Adrenal gland (tissue), 12 donors: ENCODE measurements around the gene TLR6. TPM values are rescaled to one million over a fixed set of nuclear protein-coding genes. Genes with fewer than 3 reads are reported as not detected.

Experiments
- DNase-seq, 7 donors: peaks; one replicate each; pipeline ENCODE4 v3.0.0-alpha.2; 2019 to 2020
- H3K27ac ChIP-seq, 5 donors: fragments of 200-600 bp; sonication (generic) in 4 of 5; 1 replicate in 3 of 5; 2 replicates in 2 of 5; pipeline versions ENCODE4 v1.5.1 to v1.8.0; 2016 to 2020; ENCODE audit warnings: mild to moderate bottlenecking in 1 of 5
- H3K27me3 ChIP-seq: fragments of 200-600 bp; 2 replicates; pipeline ENCODE4 v1.8.0; 2021
- H3K36me3 ChIP-seq, 2 donors: fragments of 200-600 bp; replicated peaks in 1 of 2; 1 replicate in 1 of 2; 2 replicates in 1 of 2; pipeline versions ENCODE4 v1.5.1 to v1.8.0; 2018 to 2022
- H3K4me1 ChIP-seq, 2 donors: fragments of 200-600 bp; replicated peaks in 1 of 2; 1 replicate in 1 of 2; 2 replicates in 1 of 2; pipeline versions ENCODE4 v1.5.1 to v1.8.0; 2018 to 2021
- H3K4me3 ChIP-seq, 4 donors: fragments of 200-600 bp; sonication (generic) in 3 of 4; one replicate each; pipeline ENCODE4 v1.5.1; 2016 to 2018
- H3K9me3 ChIP-seq, 3 donors: fragments of 200-600 bp; sonication (generic) in 1 of 3; replicated peaks in 1 of 3; 1 replicate in 2 of 3; 2 replicates in 1 of 3; pipeline versions ENCODE4 v1.5.1 to v1.8.0; 2016 to 2021
- CTCF ChIP-seq, 6 experiments: fragments of 450-650 bp in 4 of 6; fragments of 200-600 bp in 2 of 6; sonication (generic) in 1 of 6; IDR thresholded peaks; 1 replicate in 5 of 6; 2 replicates in 1 of 6; pipeline versions ENCODE4 v1.5.1 to v1.8.0; 2016 to 2021; ENCODE audit warnings: antibody characterized with exemption in 6 of 6, mild to moderate bottlenecking in 2 of 6, moderate library complexity in 1 of 6
- POLR2A ChIP-seq, 2 donors: fragments of 450-650 bp; IDR thresholded peaks; one replicate each; pipeline ENCODE4 v1.6.1; 2017; ENCODE audit warnings: antibody characterized with exemption in 2 of 2, mild to moderate bottlenecking in 2 of 2, moderate library complexity in 1 of 2
- WGBS, 4 donors: extraction: QIAGEN DNeasy Blood & Tissue Kit in 2 of 4; methylation state at CpG; one replicate each; pipeline versions ENCODE4 v1.1.5 to v1.1.7; 2013 to 2017; 5-methylcytosine and 5-hydroxymethylcytosine counted together
- intact Hi-C, 2 donors: fragments of 100-400 bp; cut with DNase I; formaldehyde crosslinking; loops; one replicate each; pipeline versions ENCODE4 v1.14.1 to v1.15.0; 2022 to 2023
- polyA plus RNA-seq, 3 donors: library from polyadenylated mRNA; stranded (reverse); fragments of 200-250 nt in 2 of 3; fragments of 350-450 nt in 1 of 3; fragmentation: Illumina TruSeq in 1 of 3; extraction: RNeasy Lipid Tissue Mini Kit (QIAGEN cat#74804) in 1 of 3; gene quantifications; one replicate each; pipeline ENCODE4 v1.2.3, GENCODE V29; 2013 to 2014
- total RNA-seq, 9 donors: library from RNA; depleted of rRNA in 4 of 9; stranded (reverse); fragments of >200 nt in 4 of 9; fragments of 120-200 nt in 1 of 9; fragmentation: NEBNext Ultra II Directional in 1 of 9; extraction: Animal tissue kit (Norgen Biotek cat#: 25700) in 1 of 9; gene quantifications; one replicate each; pipeline versions ENCODE4 v1.1.0 to v1.2.4, GENCODE V29; 2013 to 2023
- donor health status: healthy with polysubstance abuse.
- donor health status: Bipolar disorder and iron deficiency.
- donor health status: DM: yes; HTN: yes; CAD: no.
- donor health status: DM: no; HTN: no; CAD: no.
- donor health status: DM: no; HTN: no; CAD: no.
- donor health status: DM: yes; HTN: yes; CAD: no.

TLR6 gene
- total and polyA plus RNA-seq, 12 donors, result 0.80 to 14.4 (median 5.4) TPM

GRCh38 chr4:38785901-38786402 lies 70.7 kb downstream of the TLR6 start:
- peak in 4 of 7 donors; percentile 37 to 60 (median 46) for DNase-seq
- intact Hi-C loops, result no loop called here
- peak overlapping the region in 1 of 5 donors; percentile 70 for H3K27ac ChIP-seq
- TF ChIP-seq CTCF (IDR thresholded peaks at IDR 0.05) (no peak), POLR2A (IDR thresholded peaks at IDR 0.05) (no peak)
- WGBS, 4 donors, result 80 to 89% (median 86%) methylated on average over 8 of the region's 8 CpGs
- no peaks in the 10 kb centered on the region for H3K9me3 ChIP-seq
- H3K4me1 ChIP-seq, result peaks cover 0 to 6% of the 10 kb centered on the region in 2 donors
- no peaks in the 10 kb centered on the region for H3K27me3 ChIP-seq
- no peak overlapping the region for H3K4me3 ChIP-seq
- no peaks in the 10 kb centered on the region for H3K36me3 ChIP-seq

GRCh38 chr4:38785041-38785790 lies 71.4 kb downstream of the TLR6 start:
- H3K36me3 ChIP-seq, result no peaks in the 10 kb centered on the region
- H3K27ac ChIP-seq, result peak overlapping the region in 1 of 5 donors; percentile 70
- H3K4me1 ChIP-seq, result peaks cover 0 to 6% of the 10 kb centered on the region in 2 donors
- DNase-seq, result no peak
- TF ChIP-seq CTCF (IDR thresholded peaks at IDR 0.05), result no peak
- TF ChIP-seq POLR2A (IDR thresholded peaks at IDR 0.05), result no peak
- no peaks in the 10 kb centered on the region for H3K27me3 ChIP-seq
- no peak overlapping the region for H3K4me3 ChIP-seq
- intact Hi-C loops, result no loop called here
- WGBS, 4 donors, result 59 to 70% (median 63%) methylated on average over 6 of the region's 6 CpGs
- H3K9me3 ChIP-seq, result no peaks in the 10 kb centered on the region

- TF ChIP-seq CTCF (IDR thresholded peaks at IDR 0.05), result no peak
- TF ChIP-seq POLR2A (IDR thresholded peaks at IDR 0.05), result no peak
- Histone ChIP-seq H3K27ac (no peak overlapping the region), H3K4me3 (no peak overlapping the region), H3K27me3 (no peaks in the 10 kb centered on the region), H3K4me1 (peaks cover 0 to 6% of the 10 kb centered on the region in 2 donors), H3K36me3 (no peaks in the 10 kb centered on the region), H3K9me3 (no peaks in the 10 kb centered on the region)
- WGBS, 4 donors, result 82 to 94% (median 90%) methylated on average over 4 of the region's 4 CpGs
- no peak for DNase-seq
- intact Hi-C loops, result no loop called here
Measured at GRCh38 chr4:38784141-38784540, 72.5 kb downstream of the TLR6 start.

GRCh38 chr4:38783109-38783460 lies 73.5 kb downstream of the TLR6 start:
- Histone ChIP-seq H3K4me3 (no peak overlapping the region), H3K27ac (no peak overlapping the region), H3K27me3 (no peaks in the 10 kb centered on the region), H3K9me3 (no peaks in the 10 kb centered on the region), H3K36me3 (no peaks in the 10 kb centered on the region), H3K4me1 (peaks cover 0 to 6% of the 10 kb centered on the region in 2 donors)
- peak in 1 of 6 experiments; percentile 11 for TF ChIP-seq CTCF (IDR thresholded peaks at IDR 0.05)
- no peak for TF ChIP-seq POLR2A (IDR thresholded peaks at IDR 0.05)
- intact Hi-C loops, result no loop called here
- no peak for DNase-seq
- WGBS, 4 donors, result 62 to 80% (median 73%) methylated on average over 8 of the region's 8 CpGs
